Sigmoid colon (tissue), 7 donors: ENCODE data around the gene HSPH1. TPM values are rescaled to one million over a fixed set of nuclear protein-coding genes. Genes with fewer than 3 reads are reported as not detected.

Source experiments
- DNase-seq: peaks from one replicate; pipeline ENCODE4 v3.0.0-alpha.2; 2019
- H3K27ac ChIP-seq, 4 donors: fragments of 200-600 bp; sonication (generic); one replicate each; pipeline ENCODE4 v1.5.1; 2016 to 2019; ENCODE audit warnings: mild to moderate bottlenecking in 1 of 4
- H3K27me3 ChIP-seq, 3 donors: fragments of 200-600 bp; sonication (generic); one replicate each; pipeline ENCODE4 v1.5.1; 2019; ENCODE audit warnings: mild to moderate bottlenecking in 1 of 3
- H3K36me3 ChIP-seq, 4 donors: fragments of 200-600 bp; sonication (generic); one replicate each; pipeline ENCODE4 v1.5.1; 2016 to 2019
- H3K4me1 ChIP-seq, 4 donors: fragments of 200-600 bp; sonication (generic); one replicate each; pipeline ENCODE4 v1.5.1; 2017 to 2019
- H3K4me3 ChIP-seq, 4 donors: fragments of 200-600 bp; sonication (generic); one replicate each; pipeline ENCODE4 v1.5.1; 2017 to 2019; ENCODE audit warnings: mild to moderate bottlenecking in 2 of 4, moderate library complexity in 1 of 4
- H3K9me3 ChIP-seq, 4 donors: fragments of 200-600 bp in 3 of 4; sonication (generic) in 3 of 4; one replicate each; pipeline versions ENCODE4 v1.5.1 to v1.6.1; 2013 to 2019
- EP300 ChIP-seq, 4 donors: sonication (generic); formaldehyde crosslinking; IDR thresholded peaks; one replicate each; pipeline ENCODE4 v1.6.1; 2017; ENCODE audit warnings: antibody characterized with exemption in 4 of 4
- POLR2A ChIP-seq, 2 donors: fragments of 450-650 bp; IDR thresholded peaks; one replicate each; pipeline ENCODE4 v1.6.1; 2016; ENCODE audit warnings: antibody characterized with exemption in 2 of 2, mild to moderate bottlenecking in 2 of 2, moderate library complexity in 2 of 2
- POLR2AphosphoS5 ChIP-seq, 4 donors: sonication (generic); formaldehyde crosslinking; IDR thresholded peaks; one replicate each; pipeline ENCODE4 v1.6.1; 2017; ENCODE audit warnings: antibody characterized with exemption in 4 of 4
- WGBS, 2 donors: extraction: QIAGEN DNeasy Blood & Tissue Kit; methylation state at CpG; one replicate each; pipeline ENCODE4 v1.1.7; 2013; 5-methylcytosine and 5-hydroxymethylcytosine counted together
- intact Hi-C: fragments of 100-400 bp; cut with DNase I; formaldehyde crosslinking; loops from one replicate; pipeline ENCODE4 v1.15.1; 2023
- polyA plus RNA-seq, 3 donors: library from polyadenylated mRNA; stranded (reverse); fragments of 200-250 nt; gene quantifications; one replicate each; pipeline ENCODE4 v1.2.3, GENCODE V29; 2013
- total RNA-seq, 4 donors: library from RNA; depleted of rRNA; stranded (reverse); fragments of >200 nt; gene quantifications; one replicate each; pipeline ENCODE4 v1.1.0, GENCODE V29; 2016
- TF ChIP-seq, protein P1 (sequence below), 4 experiments: fragments of 450-650 bp in 3 of 4; fragments of 200-600 bp in 1 of 4; IDR thresholded peaks; one replicate each; pipeline ENCODE4 v1.5.1; 2016 to 2019; ENCODE audit warnings: antibody characterized with exemption in 4 of 4, mild to moderate bottlenecking in 3 of 4, moderate library complexity in 2 of 4
- donor health status: healthy with polysubstance abuse.
- donor health status: Bipolar disorder and iron deficiency.
- donor health status: healthy.

HSPH1 gene
- total and polyA plus RNA-seq, 7 donors, result 12.0 to 41.5 (median 30.7) TPM

DNA sequence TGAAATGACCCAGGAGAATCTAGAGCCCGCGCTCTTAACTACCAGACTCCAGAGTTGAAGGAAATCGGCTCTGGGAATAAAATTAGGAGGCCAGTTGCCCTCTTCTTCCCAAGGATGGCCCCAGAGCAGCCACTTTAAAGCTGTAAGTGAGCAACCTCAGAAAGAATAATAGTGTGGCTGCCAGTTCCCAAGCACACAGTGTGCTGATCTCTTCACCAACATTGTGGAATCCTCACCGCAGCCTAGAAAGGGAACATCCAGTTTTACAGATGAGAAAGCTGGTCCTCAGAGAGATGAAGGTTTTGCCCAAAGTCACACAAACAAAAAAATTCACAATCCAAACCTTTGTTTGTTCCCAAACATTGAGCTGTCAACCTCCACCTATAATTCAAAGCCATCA is 39.6 kb downstream of the HSPH1 start:
- no peaks in the 10 kb centered on the region for H3K36me3 ChIP-seq
- no peak overlapping the region for H3K27ac ChIP-seq
- peaks cover 0 to 4% (median 0%) of the 10 kb centered on the region in 4 donors for H3K9me3 ChIP-seq
- no peak overlapping the region for H3K4me3 ChIP-seq
- no peak for DNase-seq
- H3K4me1 ChIP-seq, result no peaks in the 10 kb centered on the region
- 95% methylated on average over 4 of the region's 4 CpGs for WGBS, 2 donors
- intact Hi-C loops, result no loop called here
- H3K27me3 ChIP-seq, result peaks cover 0 to 4% (median 0%) of the 10 kb centered on the region in 3 donors
- TF ChIP-seq, protein P1, sequence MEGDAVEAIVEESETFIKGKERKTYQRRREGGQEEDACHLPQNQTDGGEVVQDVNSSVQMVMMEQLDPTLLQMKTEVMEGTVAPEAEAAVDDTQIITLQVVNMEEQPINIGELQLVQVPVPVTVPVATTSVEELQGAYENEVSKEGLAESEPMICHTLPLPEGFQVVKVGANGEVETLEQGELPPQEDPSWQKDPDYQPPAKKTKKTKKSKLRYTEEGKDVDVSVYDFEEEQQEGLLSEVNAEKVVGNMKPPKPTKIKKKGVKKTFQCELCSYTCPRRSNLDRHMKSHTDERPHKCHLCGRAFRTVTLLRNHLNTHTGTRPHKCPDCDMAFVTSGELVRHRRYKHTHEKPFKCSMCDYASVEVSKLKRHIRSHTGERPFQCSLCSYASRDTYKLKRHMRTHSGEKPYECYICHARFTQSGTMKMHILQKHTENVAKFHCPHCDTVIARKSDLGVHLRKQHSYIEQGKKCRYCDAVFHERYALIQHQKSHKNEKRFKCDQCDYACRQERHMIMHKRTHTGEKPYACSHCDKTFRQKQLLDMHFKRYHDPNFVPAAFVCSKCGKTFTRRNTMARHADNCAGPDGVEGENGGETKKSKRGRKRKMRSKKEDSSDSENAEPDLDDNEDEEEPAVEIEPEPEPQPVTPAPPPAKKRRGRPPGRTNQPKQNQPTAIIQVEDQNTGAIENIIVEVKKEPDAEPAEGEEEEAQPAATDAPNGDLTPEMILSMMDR (IDR thresholded peaks at IDR 0.05), result no peak
- TF ChIP-seq EP300 (IDR thresholded peaks at IDR 0.05), result no peak
- no peak for TF ChIP-seq POLR2AphosphoS5 (IDR thresholded peaks at IDR 0.05)
- TF ChIP-seq POLR2A (IDR thresholded peaks at IDR 0.05), result no peak

DNA sequence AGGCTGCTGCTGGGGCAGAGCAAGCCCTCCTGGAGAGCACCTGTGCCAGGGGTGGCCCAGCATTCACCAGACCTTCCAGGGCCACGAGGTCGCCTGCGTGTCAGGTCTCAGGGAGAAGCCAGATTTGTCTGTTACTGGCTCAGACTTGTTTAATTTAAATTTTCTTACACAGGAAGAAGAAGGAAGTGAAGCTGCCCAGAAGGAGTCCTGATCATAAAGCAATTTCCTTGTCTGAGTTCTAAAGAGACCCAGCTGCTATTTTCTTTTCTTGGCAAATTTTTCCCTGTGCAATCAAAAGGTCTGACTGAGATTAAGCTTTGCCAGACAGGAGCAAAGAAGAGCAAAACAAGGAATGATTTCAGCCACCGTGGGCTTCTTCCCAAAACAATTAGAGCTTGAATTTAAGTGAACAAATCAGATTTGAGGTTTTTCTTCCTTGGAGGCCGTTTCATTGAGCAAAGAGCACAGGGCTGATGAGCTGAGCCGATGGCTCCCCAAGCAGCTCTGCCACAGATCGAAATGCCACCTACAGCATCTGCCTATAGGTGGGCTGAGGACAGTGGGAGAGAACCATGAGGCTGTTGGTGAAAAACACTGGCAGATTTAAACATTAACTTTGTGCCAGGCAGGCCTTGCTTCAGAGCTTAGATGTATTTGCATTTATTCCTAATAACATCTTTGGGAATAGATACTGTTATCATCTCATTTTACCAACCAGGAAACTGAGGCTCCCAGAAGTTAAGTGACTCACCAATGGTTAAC is 40.1 kb downstream of the HSPH1 start:
- no peak for TF ChIP-seq EP300 (IDR thresholded peaks at IDR 0.05)
- no peak for TF ChIP-seq POLR2AphosphoS5 (IDR thresholded peaks at IDR 0.05)
- TF ChIP-seq, protein P1 (IDR thresholded peaks at IDR 0.05), result no peak
- no peak for TF ChIP-seq POLR2A (IDR thresholded peaks at IDR 0.05)

DNA sequence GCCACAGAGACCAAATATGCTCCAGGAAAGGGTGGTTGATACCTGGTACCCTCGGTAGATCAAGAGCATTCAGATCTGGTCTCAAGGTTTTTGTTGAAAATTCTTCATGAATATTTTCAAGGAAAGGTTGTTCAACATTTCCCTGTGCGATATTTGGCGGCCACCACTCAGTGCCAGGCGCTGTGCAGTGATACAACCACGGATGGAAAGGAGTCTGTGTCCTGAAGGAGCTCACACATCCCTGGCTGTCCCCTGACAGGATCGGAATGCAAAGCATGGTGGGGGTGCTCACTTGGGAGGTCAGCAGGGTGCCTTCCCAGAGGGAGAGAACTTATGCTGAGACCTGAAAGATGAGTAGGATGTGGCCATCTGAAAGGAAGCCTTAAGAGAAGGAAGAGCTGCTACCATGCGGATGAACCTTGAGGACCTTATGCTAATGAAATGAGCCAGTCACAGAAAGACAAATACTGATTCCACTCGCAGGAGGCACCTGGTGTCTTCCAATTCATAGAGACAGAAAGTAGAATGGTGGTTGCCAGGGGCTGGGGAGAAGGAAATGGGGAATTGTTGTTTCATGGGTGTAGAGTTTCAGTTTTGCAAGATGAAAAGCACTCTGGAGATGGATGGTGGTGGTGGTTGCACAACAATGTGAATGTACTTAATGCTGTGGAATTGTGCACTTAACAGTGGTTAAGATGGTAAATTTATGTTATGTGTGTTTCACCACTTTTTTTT is 41.6 kb downstream of the HSPH1 start:
- H3K27me3 ChIP-seq, result peaks cover 0 to 4% (median 0%) of the 10 kb centered on the region in 3 donors
- H3K4me3 ChIP-seq, result no peak overlapping the region
- no peak for DNase-seq
- no peaks in the 10 kb centered on the region for H3K36me3 ChIP-seq
- WGBS, 2 donors, result 87 to 88% methylated on average over 8 of the region's 8 CpGs
- no peak overlapping the region for H3K27ac ChIP-seq
- intact Hi-C loops, result no loop called here
- no peaks in the 10 kb centered on the region for H3K4me1 ChIP-seq
- no peaks in the 10 kb centered on the region for H3K9me3 ChIP-seq
- TF ChIP-seq POLR2A (IDR thresholded peaks at IDR 0.05), result no peak
- no peak for TF ChIP-seq EP300 (IDR thresholded peaks at IDR 0.05)
- no peak for TF ChIP-seq POLR2AphosphoS5 (IDR thresholded peaks at IDR 0.05)
- TF ChIP-seq, protein P1 (IDR thresholded peaks at IDR 0.05), result no peak

More for the DNA sequence above, 40.1 kb downstream of the HSPH1 start:
- H3K27ac ChIP-seq, result no peak overlapping the region
- H3K4me1 ChIP-seq, result no peaks in the 10 kb centered on the region
- H3K27me3 ChIP-seq, result peaks cover 0 to 4% (median 0%) of the 10 kb centered on the region in 3 donors
- no peak overlapping the region for H3K4me3 ChIP-seq
- no peaks in the 10 kb centered on the region for H3K36me3 ChIP-seq
- DNase-seq, result no peak
- H3K9me3 ChIP-seq, result peaks cover 0 to under 1% (median 0%) of the 10 kb centered on the region in 4 donors
- intact Hi-C loops, result no loop called here
- 25 to 43% methylated on average over 7 of the region's 7 CpGs for WGBS, 2 donors

DNA sequence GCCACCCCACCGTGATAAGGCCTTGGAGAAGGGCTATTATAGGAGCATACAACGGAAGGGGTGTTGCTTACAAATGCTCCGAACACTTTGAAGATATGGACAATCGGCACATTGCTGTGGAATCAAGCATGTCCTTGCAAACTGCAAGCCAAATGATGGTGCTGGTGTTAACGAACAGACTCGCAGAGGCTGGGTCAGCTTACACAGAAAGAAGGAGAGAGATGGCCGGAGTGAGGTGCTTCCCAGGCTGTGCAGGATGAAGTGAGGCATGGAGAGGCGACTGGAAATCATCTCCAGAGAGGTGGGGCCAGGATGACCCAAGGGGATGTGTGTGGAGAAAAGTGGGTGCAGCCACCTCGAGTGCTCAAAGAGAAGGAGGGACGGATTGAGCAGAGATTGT is 42.2 kb downstream of the HSPH1 start:
- no peak overlapping the region for H3K4me3 ChIP-seq
- TF ChIP-seq EP300 (IDR thresholded peaks at IDR 0.05), result no peak
- no peak for TF ChIP-seq POLR2A (IDR thresholded peaks at IDR 0.05)
- TF ChIP-seq, protein P1 (IDR thresholded peaks at IDR 0.05), result no peak
- TF ChIP-seq POLR2AphosphoS5 (IDR thresholded peaks at IDR 0.05), result no peak
- no peaks in the 10 kb centered on the region for H3K4me1 ChIP-seq
- WGBS, 2 donors, result 83 to 90% methylated on average over 10 of the region's 10 CpGs
- peaks cover 0 to 4% (median 0%) of the 10 kb centered on the region in 3 donors for H3K27me3 ChIP-seq
- no peak for DNase-seq
- H3K36me3 ChIP-seq, result no peaks in the 10 kb centered on the region
- no peaks in the 10 kb centered on the region for H3K9me3 ChIP-seq
- no peak overlapping the region for H3K27ac ChIP-seq
- intact Hi-C loops, result no loop called here
